Measurements from ENCODE around the gene KIAA1958. TPM values are rescaled to one million over a fixed set of nuclear protein-coding genes. Genes with fewer than 3 reads are reported as not detected.
A peak's percentile ranks its signal among the peaks of the same experiment; 100 is the strongest.

The KIAA1958 gene
- total RNA-seq, 1 donor from 2014 or later: 4.4 TPM

- Mint-ChIP-seq H3K27ac (ENCODE audit: unreplicated experiment) (peak overlapping the region; percentile 70), H3K4me3 (ENCODE audit: unreplicated experiment) (no peak overlapping the region)
- no peak for DNase-seq (ENCODE audit: low spot score)
Measured at GRCh38 chr9:112556497-112557442, 70.1 kb downstream of the KIAA1958 start.

GRCh38 chr9:112558476-112558875 lies 71.8 kb downstream of the KIAA1958 start:
- Mint-ChIP-seq H3K27me3 (ENCODE audit: low read depth) (no peaks in the 10 kb centered on the region), H3K4me3 (ENCODE audit: unreplicated experiment) (no peak overlapping the region), H3K27ac (ENCODE audit: unreplicated experiment) (peak overlapping the region; percentile 39), H3K4me1 (ENCODE audit: low read depth) (peaks cover 32% of the 10 kb centered on the region), H3K36me3 (ENCODE audit: low read depth) (no peaks in the 10 kb centered on the region), H3K9me3 (ENCODE audit: low read depth) (no peaks in the 10 kb centered on the region)
- TF ChIP-seq CTCF (IDR thresholded peaks at IDR 0.05): no peak
- DNase-seq (ENCODE audit: low spot score): no peak

More at GRCh38 chr9:112556497-112557442, 70.1 kb downstream of the KIAA1958 start:
- Mint-ChIP-seq H3K4me1 (ENCODE audit: low read depth) (peaks cover 43% of the 10 kb centered on the region), H3K36me3 (ENCODE audit: low read depth) (no peaks in the 10 kb centered on the region), H3K27me3 (ENCODE audit: low read depth) (no peaks in the 10 kb centered on the region), H3K9me3 (ENCODE audit: low read depth) (no peaks in the 10 kb centered on the region)
- no peak for TF ChIP-seq CTCF (IDR thresholded peaks at IDR 0.05)

GRCh38 chr9:112558978-112559377 lies 72.4 kb downstream of the KIAA1958 start:
- Mint-ChIP-seq H3K4me1 (ENCODE audit: low read depth) (peaks cover 32% of the 10 kb centered on the region), H3K27ac (ENCODE audit: unreplicated experiment) (no peak overlapping the region), H3K36me3 (ENCODE audit: low read depth) (no peaks in the 10 kb centered on the region), H3K9me3 (ENCODE audit: low read depth) (peaks cover 4% of the 10 kb centered on the region), H3K27me3 (ENCODE audit: low read depth) (no peaks in the 10 kb centered on the region), H3K4me3 (ENCODE audit: unreplicated experiment) (no peak overlapping the region)
- no peak for DNase-seq (ENCODE audit: low spot score)
- no peak for TF ChIP-seq CTCF (IDR thresholded peaks at IDR 0.05)

GRCh38 chr9:112559629-112560413 lies 73.2 kb downstream of the KIAA1958 start:
- TF ChIP-seq CTCF (IDR thresholded peaks at IDR 0.05): no peak
- Mint-ChIP-seq H3K27ac (ENCODE audit: unreplicated experiment) (no peak overlapping the region), H3K4me3 (ENCODE audit: unreplicated experiment) (no peak overlapping the region), H3K36me3 (ENCODE audit: low read depth) (no peaks in the 10 kb centered on the region), H3K27me3 (ENCODE audit: low read depth) (no peaks in the 10 kb centered on the region), H3K4me1 (ENCODE audit: low read depth) (peaks cover 29% of the 10 kb centered on the region), H3K9me3 (ENCODE audit: low read depth) (peaks cover 7% of the 10 kb centered on the region)
- DNase-seq (ENCODE audit: low spot score): no peak
